ENCODE results near the gene FER1L5.

FER1L5 gene

GRCh38 chr2:96633641-96634040, 8.9 kb upstream of the FER1L5 start:
- no peaks in the 10 kb centered on the region for H3K9me3 ChIP-seq (ENCODE audit: control extremely low read depth in 1 of 5, control insufficient read depth in 4 of 5, insufficient read depth in 2 of 5, low read depth in 1 of 5, low read length in 4 of 5)
- no peak for DNase-seq
- H3K4me1 ChIP-seq (ENCODE audit: control extremely low read depth in 1 of 4, control insufficient read depth in 4 of 4, insufficient read depth in 4 of 4, low read length in 3 of 4): peaks cover 6 to 26% (median 18%) of the 10 kb centered on the region in 4 experiments
- WGBS (ENCODE audit: insufficient coverage): 92% methylated on average over 8 of the region's 9 CpGs
- ChIA-PET CTCF (interaction anchor here (0.7 to 1.6 kb wide), 5 partner anchors 14 to 129 kb away, joined by 3 to 7 read pairs (median 3); no protein-coding TSS in a partner anchor), POLR2A (no interaction called here)
- H3K27ac ChIP-seq (ENCODE audit: insufficient read depth in 1 of 2, low read depth in 1 of 2, low read length in 2 of 2, poor library complexity in 1 of 2, severe bottlenecking in 2 of 2): no peak overlapping the region
- peaks cover 11 to 55% (median 32%) of the 10 kb centered on the region in 4 experiments for H3K36me3 ChIP-seq (ENCODE audit: control insufficient read depth in 4 of 4, insufficient read depth in 4 of 4, low read length in 3 of 4)
- H3K4me3 ChIP-seq (ENCODE audit: control insufficient read depth in 1 of 7, extremely low read depth in 1 of 7, insufficient read depth in 4 of 7, low read depth in 2 of 7, low read length in 6 of 7): no peak overlapping the region
- no peaks in the 10 kb centered on the region for H3K27me3 ChIP-seq (replicated peaks in 2 of 5; ENCODE audit: control insufficient read depth in 4 of 5, insufficient read depth in 5 of 5, low read length in 4 of 5)

- POLR2A ChIA-PET: interaction anchor here (0.5 to 1.7 kb wide), 3 partner anchors 16 to 84 kb away, joined by 3 to 6 read pairs (median 3); no protein-coding TSS in a partner anchor
- Histone ChIP-seq H3K4me1 (ENCODE audit: control extremely low read depth in 1 of 4, control insufficient read depth in 4 of 4, insufficient read depth in 4 of 4, low read length in 3 of 4) (peaks cover 6 to 28% (median 19%) of the 10 kb centered on the region in 4 experiments), H3K27me3 (replicated peaks in 2 of 5; ENCODE audit: control insufficient read depth in 4 of 5, insufficient read depth in 5 of 5, low read length in 4 of 5) (no peaks in the 10 kb centered on the region), H3K36me3 (ENCODE audit: control insufficient read depth in 4 of 4, insufficient read depth in 4 of 4, low read length in 3 of 4) (peaks cover 0 to 26% (median 16%) of the 10 kb centered on the region in 4 experiments), H3K27ac (ENCODE audit: insufficient read depth in 1 of 2, low read depth in 1 of 2, low read length in 2 of 2, poor library complexity in 1 of 2, severe bottlenecking in 2 of 2) (peak overlapping the region in 1 of 2 experiments; percentile 87), H3K4me3 (ENCODE audit: control insufficient read depth in 1 of 7, extremely low read depth in 1 of 7, insufficient read depth in 4 of 7, low read depth in 2 of 7, low read length in 6 of 7) (peak overlapping the region in 6 of 7 experiments; percentile 55 to 95 (median 84)), H3K9me3 (ENCODE audit: control extremely low read depth in 1 of 5, control insufficient read depth in 4 of 5, insufficient read depth in 2 of 5, low read depth in 1 of 5, low read length in 4 of 5) (no peaks in the 10 kb centered on the region)
- WGBS (ENCODE audit: insufficient coverage): 82% methylated on average over 11 of the region's 14 CpGs
- DNase-seq: no peak
- CTCF ChIA-PET: interaction anchor here (0.8 to 2.0 kb wide), 5 partner anchors 10 to 314 kb away, joined by 3 to 10 read pairs (median 3); no protein-coding TSS in a partner anchor
Observed at GRCh38 chr2:96636551-96637171, 5.9 kb upstream of the FER1L5 start.

GRCh38 chr2:96637385-96638143, 5.0 kb upstream of the FER1L5 start:
- CTCF ChIA-PET: interaction anchor here (0.6 to 2.0 kb wide), 6 partner anchors 9 to 247 kb away, joined by 3 to 10 read pairs (median 3); no protein-coding TSS in a partner anchor
- H3K27ac ChIP-seq (ENCODE audit: insufficient read depth in 1 of 2, low read depth in 1 of 2, low read length in 2 of 2, poor library complexity in 1 of 2, severe bottlenecking in 2 of 2): peak overlapping the region; percentile 46 to 87
- peaks cover 0 to 17% (median 9%) of the 10 kb centered on the region in 4 experiments for H3K36me3 ChIP-seq (ENCODE audit: control insufficient read depth in 4 of 4, insufficient read depth in 4 of 4, low read length in 3 of 4)
- peak; percentile 63 to 92 (median 88) for DNase-seq
- WGBS (ENCODE audit: insufficient coverage): under 1% methylated on average over 33 of the region's 50 CpGs
- no peaks in the 10 kb centered on the region for H3K27me3 ChIP-seq (replicated peaks in 2 of 5; ENCODE audit: control insufficient read depth in 4 of 5, insufficient read depth in 5 of 5, low read length in 4 of 5)
- peaks cover 6 to 28% (median 19%) of the 10 kb centered on the region in 4 experiments for H3K4me1 ChIP-seq (ENCODE audit: control extremely low read depth in 1 of 4, control insufficient read depth in 4 of 4, insufficient read depth in 4 of 4, low read length in 3 of 4)
- peak overlapping the region; percentile 55 to 95 (median 88) for H3K4me3 ChIP-seq (ENCODE audit: control insufficient read depth in 1 of 7, extremely low read depth in 1 of 7, insufficient read depth in 4 of 7, low read depth in 2 of 7, low read length in 6 of 7)
- H3K9me3 ChIP-seq (ENCODE audit: control extremely low read depth in 1 of 5, control insufficient read depth in 4 of 5, insufficient read depth in 2 of 5, low read depth in 1 of 5, low read length in 4 of 5): no peaks in the 10 kb centered on the region
- POLR2A ChIA-PET: interaction anchor here (0.5 to 1.7 kb wide), 6 partner anchors 14 to 85 kb away, joined by 3 to 6 read pairs (median 3); no protein-coding TSS in a partner anchor

- DNase-seq: peak; percentile 92 to 96 (median 96)
- Histone ChIP-seq H3K9me3 (ENCODE audit: control extremely low read depth in 1 of 5, control insufficient read depth in 4 of 5, insufficient read depth in 2 of 5, low read depth in 1 of 5, low read length in 4 of 5) (no peaks in the 10 kb centered on the region), H3K4me1 (ENCODE audit: control extremely low read depth in 1 of 4, control insufficient read depth in 4 of 4, insufficient read depth in 4 of 4, low read length in 3 of 4) (peaks cover 6 to 28% (median 19%) of the 10 kb centered on the region in 4 experiments), H3K36me3 (ENCODE audit: control insufficient read depth in 4 of 4, insufficient read depth in 4 of 4, low read length in 3 of 4) (peaks cover 0 to 17% (median 7%) of the 10 kb centered on the region in 4 experiments), H3K27ac (ENCODE audit: insufficient read depth in 1 of 2, low read depth in 1 of 2, low read length in 2 of 2, poor library complexity in 1 of 2, severe bottlenecking in 2 of 2) (peak within 1 kb of the TSS; percentile 46 to 87), H3K4me3 (ENCODE audit: control insufficient read depth in 1 of 7, extremely low read depth in 1 of 7, insufficient read depth in 4 of 7, low read depth in 2 of 7, low read length in 6 of 7) (peak within 1 kb of the TSS; percentile 55 to 95 (median 88)), H3K27me3 (replicated peaks in 2 of 5; ENCODE audit: control insufficient read depth in 4 of 5, insufficient read depth in 5 of 5, low read length in 4 of 5) (no peaks in the 10 kb centered on the region)
- ChIA-PET POLR2A (interaction anchor here (0.5 to 1.7 kb wide), 6 partner anchors 15 to 91 kb away, joined by 3 to 6 read pairs (median 3); no protein-coding TSS in a partner anchor), CTCF (interaction anchor here (1.2 to 2.0 kb wide), 5 partner anchors 9 to 162 kb away, joined by 3 to 10 read pairs (median 3); no protein-coding TSS in a partner anchor)
- 8% methylated on average over 57 of the region's 67 CpGs for WGBS (ENCODE audit: insufficient coverage)
Observed at GRCh38 chr2:96638144-96639121, 4.1 kb upstream of the FER1L5 start, which contains the start of gene KANSL3. TSS of gene KANSL3 (minus strand) at chr2:96638312. CDS start at chr2:96637135, 1,177 bp downstream.

- POLR2A ChIA-PET: no interaction called here
- Histone ChIP-seq H3K27me3 (replicated peaks in 2 of 5; ENCODE audit: control insufficient read depth in 4 of 5, insufficient read depth in 5 of 5, low read length in 4 of 5) (no peaks in the 10 kb centered on the region), H3K4me1 (ENCODE audit: control extremely low read depth in 1 of 4, control insufficient read depth in 4 of 4, insufficient read depth in 4 of 4, low read length in 3 of 4) (no peaks in the 10 kb centered on the region), H3K27ac (ENCODE audit: insufficient read depth in 1 of 2, low read depth in 1 of 2, low read length in 2 of 2, poor library complexity in 1 of 2, severe bottlenecking in 2 of 2) (no peak overlapping the region), H3K9me3 (ENCODE audit: control extremely low read depth in 1 of 5, control insufficient read depth in 4 of 5, insufficient read depth in 2 of 5, low read depth in 1 of 5, low read length in 4 of 5) (no peaks in the 10 kb centered on the region), H3K4me3 (ENCODE audit: control insufficient read depth in 1 of 7, extremely low read depth in 1 of 7, insufficient read depth in 4 of 7, low read depth in 2 of 7, low read length in 6 of 7) (no peak overlapping the region), H3K36me3 (ENCODE audit: control insufficient read depth in 4 of 4, insufficient read depth in 4 of 4, low read length in 3 of 4) (no peaks in the 10 kb centered on the region)
- CTCF ChIA-PET: interaction anchor here (1.1 to 1.2 kb wide), 2 partner anchors 10 to 13 kb away, joined by 3 to 4 read pairs; partner anchors contain the start of gene KANSL3
- 92% methylated on average over 6 of the region's 6 CpGs for WGBS (ENCODE audit: insufficient coverage)
- no peak for DNase-seq
Observed at GRCh38 chr2:96647681-96648080, 5.1 kb downstream of the FER1L5 start.

GRCh38 chr2:96648306-96648930, 5.9 kb downstream of the FER1L5 start:
- Histone ChIP-seq H3K9me3 (ENCODE audit: control extremely low read depth in 1 of 5, control insufficient read depth in 4 of 5, insufficient read depth in 2 of 5, low read depth in 1 of 5, low read length in 4 of 5) (no peaks in the 10 kb centered on the region), H3K4me1 (ENCODE audit: control extremely low read depth in 1 of 4, control insufficient read depth in 4 of 4, insufficient read depth in 4 of 4, low read length in 3 of 4) (no peaks in the 10 kb centered on the region), H3K36me3 (ENCODE audit: control insufficient read depth in 4 of 4, insufficient read depth in 4 of 4, low read length in 3 of 4) (no peaks in the 10 kb centered on the region), H3K27me3 (replicated peaks in 2 of 5; ENCODE audit: control insufficient read depth in 4 of 5, insufficient read depth in 5 of 5, low read length in 4 of 5) (no peaks in the 10 kb centered on the region), H3K4me3 (ENCODE audit: control insufficient read depth in 1 of 7, extremely low read depth in 1 of 7, insufficient read depth in 4 of 7, low read depth in 2 of 7, low read length in 6 of 7) (no peak overlapping the region), H3K27ac (ENCODE audit: insufficient read depth in 1 of 2, low read depth in 1 of 2, low read length in 2 of 2, poor library complexity in 1 of 2, severe bottlenecking in 2 of 2) (no peak overlapping the region)
- CTCF ChIA-PET: no interaction called here
- over 99% methylated on average over 7 of the region's 7 CpGs for WGBS (ENCODE audit: insufficient coverage)
- POLR2A ChIA-PET: no interaction called here
- DNase-seq: no peak
